AG08396 (cell line): Measurements from ENCODE around the gene CTU1.

Experiments used
- DNase-seq: peaks from one replicate; pipeline ENCODE4 v3.0.0; 2012; ENCODE audit warnings: low spot score, mixed read lengths

The CTU1 gene

GRCh38 chr19:51082611-51083010, 25.6 kb downstream of the CTU1 start, which contains the start of gene KLK14:
TSS of gene KLK14 (minus strand) at chr19:51082887. CDS start at chr19:51082614, 273 bp downstream.
- DNase-seq: no peak

DNA sequence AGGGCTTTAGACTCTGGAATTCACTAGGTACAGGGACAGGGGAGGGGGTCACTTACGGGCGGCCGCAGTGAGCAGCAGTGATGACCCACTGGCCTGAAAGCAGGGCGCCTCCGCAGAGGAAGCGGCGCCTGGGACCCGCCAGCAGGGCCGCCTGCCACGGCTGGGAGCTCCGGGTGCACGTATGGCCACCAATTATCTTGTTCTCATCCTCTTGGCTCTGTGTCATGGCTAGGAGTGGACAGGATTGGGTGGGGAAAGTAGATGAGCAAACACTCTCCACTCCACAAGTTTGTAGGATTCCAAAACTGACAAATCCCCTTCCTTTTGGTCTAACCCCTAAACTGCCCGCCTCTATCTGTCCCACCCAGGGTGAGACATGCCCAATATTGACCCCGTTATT, 26.7 kb downstream of the CTU1 start:
- DNase-seq: no peak

DNA sequence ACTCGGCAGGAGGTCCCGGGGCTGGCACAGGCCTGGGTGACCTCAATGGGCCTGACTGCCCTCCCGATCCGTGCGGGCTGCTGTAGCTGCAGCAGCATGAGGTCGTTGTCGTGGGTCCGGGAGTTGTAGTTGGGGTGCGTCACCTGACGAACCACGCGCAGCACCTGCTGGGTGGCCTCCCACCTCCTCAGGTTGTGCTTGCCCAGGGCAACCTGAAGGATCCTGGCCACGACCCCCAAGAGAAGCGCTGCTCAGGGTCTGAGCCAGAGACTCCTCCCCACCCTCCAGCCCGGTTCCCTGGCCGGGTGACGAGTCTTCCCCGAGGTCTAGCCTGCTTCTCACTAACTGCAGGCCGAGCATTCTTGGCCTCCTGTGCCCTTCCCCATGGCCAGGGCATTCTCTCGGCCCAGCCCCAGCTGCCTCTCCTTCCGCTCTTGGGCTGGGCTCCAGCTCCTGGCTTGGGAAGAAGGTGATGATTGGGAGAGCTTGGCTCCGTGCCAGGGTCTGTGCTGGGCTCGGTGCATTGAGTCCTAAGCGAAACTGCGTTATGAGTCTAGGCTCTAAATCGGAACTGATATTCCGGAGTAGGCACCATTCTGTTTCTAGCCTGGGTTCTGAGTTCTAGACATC, 28.6 kb downstream of the CTU1 start:
- no peak for DNase-seq

GRCh38 chr19:51078731-51079130, 29.5 kb downstream of the CTU1 start:
- DNase-seq: no peak

DNA sequence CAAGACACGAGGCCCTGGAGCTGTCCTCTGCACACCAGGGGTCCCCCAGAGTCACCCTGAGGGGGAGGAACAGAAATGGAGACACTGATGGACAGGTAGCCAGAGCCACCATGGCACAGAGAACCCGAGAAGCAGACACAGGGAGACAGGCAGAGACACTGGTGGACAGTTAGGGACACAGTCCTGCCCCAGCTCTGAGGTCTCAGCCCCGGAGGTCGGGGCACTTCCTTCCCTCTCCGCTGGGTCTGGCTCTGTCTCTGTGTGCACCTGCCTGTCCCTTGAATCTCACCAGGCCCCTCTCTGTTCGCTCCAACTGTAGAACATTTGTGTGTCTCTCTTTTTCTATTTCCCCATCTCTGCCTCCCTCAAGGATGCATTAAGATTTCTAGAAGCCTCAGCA, 30.1 kb downstream of the CTU1 start:
- no peak for DNase-seq

GRCh38 chr19:51076631-51077213, 31.5 kb downstream of the CTU1 start:
- no peak for DNase-seq

- DNase-seq: no peak
These were observed 32.2 kb downstream of the CTU1 start for GRCh38 chr19:51075998-51076397.

- no peak for DNase-seq
These were observed 37.2 kb downstream of the CTU1 start for GRCh38 chr19:51071095-51071405.

DNA sequence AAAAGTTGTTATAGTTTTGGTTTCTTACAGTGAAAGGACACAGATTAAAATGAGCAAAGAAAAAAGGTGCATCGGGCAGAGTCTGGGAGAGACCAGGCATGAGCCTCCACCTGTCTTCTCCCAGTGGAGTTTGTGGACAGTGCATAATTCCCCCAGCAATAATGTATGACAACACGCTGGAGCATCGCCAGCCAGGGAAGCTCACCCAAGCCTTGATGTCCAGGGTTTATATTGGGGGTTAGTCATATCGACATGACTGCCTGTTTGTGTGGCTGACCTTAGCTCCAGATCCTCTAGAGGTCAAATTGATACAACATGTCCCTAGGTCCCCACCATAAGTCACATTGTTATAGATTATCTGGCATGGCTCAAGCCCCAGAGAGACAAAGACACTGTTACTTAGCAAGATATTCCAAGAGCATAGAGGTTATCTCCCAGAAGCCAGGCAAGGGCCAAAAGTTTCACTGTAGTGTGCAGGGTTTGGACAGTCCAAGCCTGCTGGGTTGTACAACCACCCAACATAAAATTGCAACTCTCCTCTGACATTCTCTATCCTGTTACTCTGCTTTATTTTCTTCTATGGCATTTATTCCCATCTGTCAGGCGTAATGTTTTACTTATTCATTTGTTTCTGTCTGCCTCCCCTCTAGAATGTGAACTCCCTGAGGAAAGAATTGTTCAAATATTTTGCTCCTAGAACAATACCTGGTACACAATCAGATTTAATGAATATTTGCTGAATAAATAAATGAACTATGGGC, 37.7 kb downstream of the CTU1 start:
- DNase-seq: no peak

- no peak for DNase-seq
These were observed 41.6 kb downstream of the CTU1 start for GRCh38 chr19:51066393-51067186.

DNA sequence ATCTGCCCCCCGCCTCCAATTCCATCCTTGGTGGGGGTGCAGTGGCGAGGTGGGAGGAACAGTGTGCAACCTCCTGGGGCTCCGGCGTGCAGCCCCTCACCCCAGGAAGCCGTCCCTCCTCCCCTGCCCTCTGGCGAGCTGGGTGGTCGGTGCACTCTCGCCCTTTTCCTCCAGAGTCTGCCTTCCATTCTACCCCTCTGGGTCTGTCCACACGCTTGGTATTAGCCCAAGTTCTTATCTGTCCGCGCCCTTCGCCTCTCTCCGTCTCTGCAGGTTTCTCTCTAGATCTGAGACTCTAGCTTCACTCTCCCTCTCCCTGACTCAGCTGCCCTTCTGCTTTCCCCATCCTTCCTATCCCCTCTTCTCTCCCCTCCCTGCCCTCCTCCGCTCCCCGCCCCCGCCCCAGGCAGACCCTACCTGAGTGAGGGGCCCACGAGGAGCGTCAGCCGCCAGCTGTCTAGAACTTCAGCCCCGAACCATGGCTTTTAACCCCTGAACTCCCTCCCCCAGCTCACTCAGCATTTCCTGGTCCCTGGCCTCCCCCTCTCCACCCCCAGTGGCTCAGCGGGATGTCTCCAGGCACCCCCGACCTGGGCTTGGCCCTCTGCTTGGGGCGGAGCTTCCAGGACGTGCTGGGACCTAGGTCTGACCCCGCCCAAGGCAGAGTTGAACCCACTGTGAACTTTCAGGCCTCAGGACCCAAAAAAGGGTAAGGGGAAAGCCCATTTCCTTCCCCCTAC, 42.8 kb downstream of the CTU1 start:
- DNase-seq: no peak

DNA sequence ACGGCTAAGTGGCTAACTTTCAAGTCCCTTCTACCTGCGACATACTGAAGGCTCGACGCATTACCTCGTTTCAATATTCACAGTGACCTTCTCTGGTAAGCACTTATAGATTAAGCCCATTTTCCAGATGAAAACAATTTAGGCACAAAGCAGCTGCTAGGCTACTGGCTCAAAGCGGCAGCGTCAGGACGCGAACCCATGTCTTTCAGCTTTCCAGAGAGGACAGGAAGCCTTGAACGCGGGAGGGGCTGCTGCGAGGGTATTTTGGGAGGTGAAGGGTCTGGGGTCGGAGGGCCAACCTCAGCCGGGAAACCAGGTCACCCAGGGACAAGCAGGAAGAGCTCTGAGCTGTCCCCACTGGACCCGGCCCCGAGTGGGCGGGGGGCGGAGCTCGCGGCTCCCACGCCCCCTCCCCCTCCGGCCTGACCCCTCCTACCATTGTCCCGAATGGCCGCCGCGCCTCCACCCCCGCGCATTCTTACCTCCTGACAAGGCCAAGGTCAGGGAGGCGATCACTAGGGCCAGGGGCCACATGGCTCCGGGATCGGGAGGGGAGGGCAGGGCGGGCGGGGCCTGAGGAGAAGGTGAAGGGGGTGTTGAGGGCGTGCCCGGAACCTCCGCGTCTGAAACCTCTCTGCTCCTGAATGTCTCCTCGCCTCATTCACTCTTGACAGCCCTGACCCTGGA, 43.5 kb downstream of the CTU1 start, which contains the start of gene KLK13:
Gene KLK13 (minus strand): TSS at position 559 of the 687 bp plus-strand sequence. CDS start 25 bp downstream, at position 534.
- no peak for DNase-seq

- no peak for DNase-seq
These were observed 44.5 kb downstream of the CTU1 start for GRCh38 chr19:51063664-51064063.

DNA sequence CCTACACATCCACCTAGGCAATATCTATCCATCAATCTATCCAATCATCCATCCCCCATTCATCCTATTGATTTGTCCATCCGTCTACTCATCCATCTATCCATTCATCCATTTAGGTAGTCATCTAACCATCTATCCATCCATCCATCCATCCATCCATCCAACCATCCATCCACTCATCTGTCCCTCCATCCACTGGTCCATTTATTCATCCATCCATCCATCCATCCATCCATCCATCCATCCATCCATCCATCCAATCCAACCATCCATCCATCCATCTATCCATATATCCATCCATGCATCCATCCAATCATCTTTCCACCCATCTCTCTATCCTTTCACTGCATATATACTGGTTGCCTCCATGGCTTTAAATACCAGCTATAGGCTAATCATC, 47.2 kb downstream of the CTU1 start:
- no peak for DNase-seq

- DNase-seq: no peak
These were observed 47.9 kb downstream of the CTU1 start for GRCh38 chr19:51060336-51060735.

DNA sequence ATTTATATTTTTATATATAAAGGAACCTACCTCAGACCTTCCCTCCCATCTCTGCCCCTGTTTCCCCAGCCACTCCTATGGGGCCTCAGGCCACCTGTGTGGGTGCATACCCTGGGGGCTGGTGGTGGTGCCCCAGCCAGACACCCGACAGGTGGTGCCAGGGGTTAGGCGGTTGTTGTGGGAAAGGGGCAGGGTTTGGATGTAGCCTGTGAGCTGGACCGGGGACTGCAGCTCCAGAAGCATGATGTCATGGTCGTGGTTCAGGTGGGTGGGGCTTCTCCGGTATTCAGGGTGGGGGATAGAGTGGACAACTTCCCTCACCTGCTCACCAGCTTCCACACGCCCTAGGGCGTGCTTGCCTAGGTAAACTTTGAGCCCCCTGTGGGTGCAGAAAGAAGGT, 48.5 kb downstream of the CTU1 start:
- no peak for DNase-seq

DNA sequence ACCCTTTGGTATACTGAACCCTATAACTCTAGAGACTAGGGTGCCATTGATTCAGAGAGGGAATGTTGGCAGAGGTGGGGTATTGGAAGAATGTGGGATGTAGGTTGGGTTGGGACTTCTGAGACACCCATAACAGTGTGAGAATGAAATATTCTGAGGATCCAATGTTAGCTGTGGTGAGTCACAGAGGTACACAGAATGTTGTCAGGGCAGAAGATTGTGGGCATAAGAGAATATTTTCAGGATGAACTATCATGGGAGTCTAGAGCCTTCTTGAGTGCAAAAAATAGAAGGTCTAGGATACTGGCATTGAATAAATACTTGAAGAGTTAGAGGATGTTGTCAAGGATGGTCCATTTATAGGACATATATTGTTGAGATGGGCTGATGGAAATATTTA, 52.3 kb downstream of the CTU1 start:
- no peak for DNase-seq
